GM19328 (cell line): ENCODE measurements around the gene FHIT.

Experiments used
- ATAC-seq: cut with Tn5 transposase; IDR thresholded peaks from one replicate; pipeline ENCODE4 v1.9.1; 2021; ENCODE audit warnings: mild to moderate bottlenecking, moderate library complexity; ENCODE audit not compliant: unreplicated experiment

FHIT gene

DNA sequence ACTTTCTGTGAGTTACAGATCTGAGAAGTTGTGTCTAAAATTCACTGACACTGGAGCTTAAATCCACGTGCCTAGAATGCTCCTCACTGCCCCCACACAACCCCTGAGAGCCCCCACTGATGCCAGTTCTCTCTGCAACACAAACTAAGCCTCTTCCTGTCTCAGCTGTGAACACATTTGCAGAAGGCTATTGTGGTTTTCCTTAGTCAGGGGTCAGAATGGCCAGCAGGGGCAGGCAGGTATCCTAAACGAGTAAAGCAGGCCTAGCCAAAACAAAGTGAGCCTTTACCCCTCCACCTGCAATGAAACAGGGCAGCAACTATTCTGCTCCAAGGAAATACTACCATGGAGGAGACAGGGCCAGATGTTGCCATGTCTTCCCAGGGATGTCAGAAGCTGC lies 78.6 kb downstream of the FHIT start:
- no peak for ATAC-seq

DNA sequence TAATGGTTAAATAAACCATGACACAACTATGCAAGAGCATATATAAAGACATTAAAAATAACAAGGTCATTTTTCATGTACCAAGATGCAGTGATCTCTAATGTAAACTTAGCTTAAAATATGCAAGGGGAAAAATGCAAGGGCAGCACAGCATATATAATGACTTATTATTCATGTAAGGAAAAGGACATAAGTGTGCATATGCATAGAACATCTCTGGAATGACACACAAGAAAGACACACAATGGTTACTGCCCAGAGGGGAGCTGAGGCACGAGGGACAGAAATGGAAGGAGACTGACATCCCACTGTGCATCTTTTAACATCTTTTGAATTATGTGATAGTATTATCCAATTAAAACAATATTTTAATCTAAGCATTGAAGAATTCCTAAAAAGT lies 79.0 kb downstream of the FHIT start:
- ATAC-seq = no peak

- ATAC-seq = no peak
Observed at GRCh38 chr3:61169621-61170251, 81.5 kb downstream of the FHIT start.

DNA sequence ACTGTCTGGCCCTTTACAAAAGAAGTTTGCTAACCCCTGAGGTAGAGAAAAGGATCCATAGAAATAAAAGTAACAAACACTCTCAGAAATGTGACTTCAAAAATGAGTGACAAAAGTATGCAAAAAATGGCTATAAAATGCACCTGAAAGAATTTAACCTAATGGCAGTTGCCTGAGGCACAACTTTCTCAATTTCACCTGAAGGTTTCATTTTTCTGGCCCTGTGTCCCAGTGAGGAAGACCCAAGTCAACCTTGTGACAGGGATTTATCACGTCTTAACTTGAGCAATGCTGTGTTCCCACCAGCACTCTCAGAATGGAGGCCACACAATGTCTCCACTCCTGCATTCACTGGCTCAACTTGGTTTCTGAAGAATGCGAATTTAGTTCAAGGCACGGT lies 83.0 kb downstream of the FHIT start:
- no peak for ATAC-seq

DNA sequence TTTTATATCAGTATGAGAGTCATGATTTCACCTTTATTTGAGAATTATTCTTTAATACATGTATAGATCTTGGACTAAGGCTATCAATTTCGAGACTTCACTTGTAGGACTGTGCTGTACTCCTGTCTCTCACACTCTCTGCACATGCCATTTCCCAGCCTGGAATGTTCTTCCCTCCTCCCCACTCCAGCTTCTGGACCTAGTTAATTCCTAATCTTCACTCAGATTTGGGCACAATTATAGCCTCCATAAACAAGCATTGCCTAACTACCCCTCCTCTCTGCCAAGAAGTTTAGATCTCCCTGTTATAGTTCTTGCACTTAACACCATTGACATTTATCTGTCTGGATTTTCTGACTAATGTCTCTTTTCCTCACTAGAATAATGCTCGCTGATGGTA lies 88.3 kb downstream of the FHIT start:
- no peak for ATAC-seq

DNA sequence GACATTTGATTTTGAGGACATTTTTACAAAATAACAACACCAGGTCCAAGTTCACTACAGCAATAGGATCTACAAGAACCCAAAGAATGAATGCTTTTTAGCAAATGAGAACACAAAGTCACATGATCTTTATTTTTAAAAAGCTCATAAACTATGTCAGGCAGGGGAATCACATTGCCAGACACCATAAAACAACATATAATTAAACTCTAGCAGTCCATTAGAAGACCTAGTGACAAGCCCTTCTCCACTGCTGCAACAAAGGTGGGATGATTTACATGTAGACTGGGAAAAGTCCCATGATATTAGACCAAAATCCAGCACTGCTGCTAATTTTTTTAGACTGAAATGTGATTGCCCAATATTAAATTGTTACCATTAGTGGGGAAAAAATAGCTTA lies 92.6 kb downstream of the FHIT start:
- ATAC-seq = no peak

GRCh38 chr3:61158216-61158615 lies 93.0 kb downstream of the FHIT start:
- ATAC-seq = no peak

DNA sequence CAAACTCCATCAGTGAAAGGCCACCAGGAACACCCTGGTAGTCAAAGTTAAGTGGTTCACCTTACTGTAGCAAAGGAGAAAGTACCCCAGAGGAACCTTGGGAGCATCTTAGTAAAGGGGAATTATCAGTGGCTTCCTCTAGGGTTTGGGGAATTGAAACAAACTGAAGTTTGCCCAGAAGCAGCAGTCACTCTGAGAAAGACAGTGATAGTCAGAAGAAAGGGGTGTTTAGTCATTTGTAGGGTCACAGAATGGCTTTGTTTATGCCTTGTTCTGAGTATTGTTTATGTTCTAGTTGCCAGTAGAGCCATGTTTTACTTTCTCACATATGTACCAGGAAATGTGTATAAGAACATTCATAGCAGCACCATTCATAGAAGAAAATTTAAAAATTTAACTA lies 93.8 kb downstream of the FHIT start:
- no peak for ATAC-seq

- ATAC-seq = no peak
Observed at GRCh38 chr3:61155701-61156292, 95.5 kb downstream of the FHIT start.

DNA sequence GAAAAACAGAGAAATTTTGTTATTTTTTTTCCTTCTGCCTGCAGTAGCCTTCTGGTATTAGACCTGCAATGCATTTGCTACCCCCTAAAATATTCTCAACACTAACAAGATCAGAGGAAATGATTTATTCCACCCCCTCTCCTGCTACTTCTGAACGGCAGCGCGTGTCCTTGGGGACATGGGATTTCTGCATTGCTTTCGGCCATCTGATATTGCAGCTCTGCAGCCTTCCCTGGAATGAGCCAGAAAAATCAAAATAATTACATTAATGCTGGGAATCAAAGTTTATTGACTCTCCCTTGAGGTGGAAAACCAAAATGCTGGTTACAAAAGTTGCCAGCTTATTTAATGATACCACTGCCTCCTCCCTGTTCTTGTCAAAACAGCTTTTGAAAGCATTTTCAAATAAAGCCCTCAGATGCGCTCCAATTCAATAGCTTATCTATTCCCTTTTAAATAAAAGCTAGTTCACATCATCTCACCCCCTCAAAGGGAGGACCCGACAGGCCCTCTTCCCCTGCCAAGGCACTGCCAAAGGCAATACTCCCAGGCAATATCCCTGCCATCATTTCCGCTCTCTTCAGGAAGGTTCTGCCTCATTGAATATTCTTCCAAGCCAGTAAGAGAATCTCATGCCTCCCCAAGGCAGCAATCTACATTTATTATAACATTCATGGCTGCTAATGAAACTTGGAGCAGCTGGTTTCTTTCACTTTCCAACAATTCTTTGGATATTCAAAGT lies 96.6 kb downstream of the FHIT start:
- no peak for ATAC-seq

DNA sequence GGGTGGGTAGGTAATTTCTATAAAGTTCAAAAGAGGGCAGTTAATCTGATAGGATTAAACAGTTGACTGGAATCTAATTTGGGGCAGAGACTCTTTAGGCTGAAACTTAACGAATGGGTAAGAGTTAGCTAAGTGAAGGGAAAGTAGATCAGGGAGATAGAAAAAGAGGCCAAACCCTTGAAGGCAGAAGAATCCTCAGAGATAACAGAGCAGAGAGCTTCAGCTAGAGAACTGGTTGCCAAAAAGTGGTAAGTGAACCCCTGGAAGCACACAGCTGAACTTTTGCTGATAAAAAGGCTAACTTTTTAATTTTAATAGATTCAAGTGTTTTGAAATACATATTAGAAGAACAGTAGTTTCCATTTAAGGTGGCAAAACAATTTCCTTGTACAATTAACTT lies 99.2 kb downstream of the FHIT start:
- no peak for ATAC-seq

- no peak for ATAC-seq
Observed at GRCh38 chr3:61149236-61149635, 102.0 kb downstream of the FHIT start.

DNA sequence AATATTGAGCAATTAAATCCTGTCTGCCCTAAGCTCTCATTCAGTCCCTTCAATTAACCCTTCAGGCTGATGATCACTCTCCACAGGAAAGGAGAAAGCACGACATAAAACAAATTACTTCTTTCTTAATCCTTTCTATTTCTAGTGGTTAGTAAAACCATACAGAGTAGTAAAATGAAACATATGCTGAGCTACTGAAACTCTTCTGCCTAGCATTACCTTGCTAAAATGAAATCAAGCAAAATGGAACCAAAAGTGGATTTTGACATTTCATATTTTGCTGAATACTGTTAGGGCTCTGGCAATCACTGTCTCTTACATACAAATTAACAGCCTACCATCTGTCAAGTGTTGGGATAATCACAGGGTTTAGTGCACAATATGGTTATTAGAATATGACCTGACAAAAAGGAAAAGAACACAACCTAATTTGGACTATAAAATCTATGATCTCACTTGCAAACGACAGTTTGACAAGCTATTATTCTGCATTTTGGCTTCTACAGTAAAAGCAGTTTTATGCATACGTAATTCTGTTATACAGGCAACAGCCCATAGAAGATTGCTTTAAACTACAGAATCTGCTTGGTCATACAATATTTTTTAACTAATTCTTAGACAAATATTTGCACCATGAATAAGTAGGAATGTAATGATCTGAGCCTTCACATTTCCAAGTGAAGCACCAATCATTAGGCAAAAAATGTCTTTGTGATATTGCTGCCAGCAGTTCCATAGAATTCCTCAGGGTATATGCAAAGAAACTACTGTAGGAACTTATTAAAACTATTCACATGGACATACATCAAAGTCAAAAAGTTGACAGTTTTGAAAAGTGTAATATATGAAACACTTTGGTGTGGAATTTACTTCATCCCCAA lies 105.0 kb downstream of the FHIT start:
- no peak for ATAC-seq

DNA sequence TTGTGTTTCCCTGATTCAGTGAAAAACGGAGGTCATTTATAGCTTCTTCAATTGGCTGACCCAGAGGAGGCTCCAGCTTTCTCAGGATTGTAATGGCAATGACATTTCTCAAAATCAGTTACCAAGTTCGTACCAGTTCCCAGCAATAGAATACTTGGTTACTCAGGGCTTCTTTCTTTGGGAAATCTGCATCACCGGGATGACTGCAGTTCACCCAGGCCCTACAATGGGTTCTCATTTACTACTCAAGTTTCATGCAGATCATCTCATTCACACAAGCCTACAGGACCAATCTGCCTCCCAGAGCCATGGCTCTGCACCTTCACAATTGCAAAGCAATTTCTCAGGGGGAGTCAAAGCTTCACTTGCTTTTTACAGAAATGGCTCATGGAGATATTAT lies 109.6 kb downstream of the FHIT start:
- ATAC-seq = no peak

DNA sequence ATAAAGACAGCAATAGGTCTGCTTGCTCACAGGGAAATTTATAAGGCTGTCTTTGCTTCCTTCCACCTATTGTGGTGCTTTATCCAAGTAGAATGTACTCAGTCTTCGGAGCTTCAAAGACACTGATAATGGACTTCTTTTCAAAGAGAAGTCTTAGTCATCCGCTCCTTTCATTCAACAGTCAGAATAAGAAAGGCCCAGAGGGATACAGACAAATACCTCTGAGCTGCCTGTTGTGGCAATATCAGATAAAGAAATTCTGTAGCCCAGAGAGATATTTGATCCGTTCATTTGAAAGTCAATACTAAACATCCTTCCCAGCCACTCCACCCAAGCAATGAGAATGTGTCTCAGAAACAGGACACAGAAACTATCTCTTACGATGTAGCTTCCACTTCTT lies 110.0 kb downstream of the FHIT start:
- ATAC-seq = no peak

- no peak for ATAC-seq
Observed at GRCh38 chr3:61139686-61140085, 111.6 kb downstream of the FHIT start.

- no peak for ATAC-seq
Observed at GRCh38 chr3:61138401-61138800, 112.9 kb downstream of the FHIT start.

GRCh38 chr3:61136191-61136590 lies 115.1 kb downstream of the FHIT start:
- ATAC-seq = no peak

DNA sequence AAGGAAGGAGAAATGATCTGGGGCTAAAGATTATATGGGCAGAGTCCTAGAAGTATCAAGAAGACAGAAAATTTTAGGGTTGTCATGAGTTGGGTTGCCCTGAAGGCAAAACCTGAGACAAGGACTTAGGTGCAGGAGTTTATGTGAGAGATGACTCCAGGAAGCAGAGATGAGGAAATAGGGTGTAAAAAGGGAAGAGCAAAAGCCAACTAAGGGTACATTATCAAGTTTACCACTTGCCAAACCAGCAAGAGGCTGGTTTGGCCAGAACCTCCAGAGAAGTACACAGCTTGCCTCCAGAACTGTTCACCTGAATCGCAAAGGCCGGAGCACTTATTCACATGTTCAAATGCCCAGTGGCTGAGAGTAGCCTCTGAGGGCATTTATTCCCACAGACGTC lies 116.7 kb downstream of the FHIT start:
- ATAC-seq = no peak

DNA sequence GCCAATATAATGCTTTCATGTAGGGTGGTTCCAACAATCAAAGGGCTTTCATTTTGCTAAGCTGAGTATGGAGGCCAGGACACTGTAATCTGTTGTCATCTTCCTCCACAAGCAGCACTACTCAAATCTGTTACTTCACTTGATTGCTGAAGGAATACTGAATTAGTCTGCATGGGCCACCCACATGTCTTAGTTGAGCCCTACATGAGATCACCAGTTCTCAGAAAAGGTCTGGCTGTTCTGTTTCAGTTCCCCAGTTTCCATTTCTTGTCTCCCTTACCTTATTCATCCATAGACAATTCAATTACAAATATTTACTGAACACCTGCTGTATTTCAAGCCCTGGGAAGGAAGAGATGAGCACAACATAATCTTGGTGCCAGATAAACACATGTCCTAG lies 119.2 kb downstream of the FHIT start:
- ATAC-seq = no peak

- no peak for ATAC-seq
Observed at GRCh38 chr3:61118830-61119229, 132.4 kb downstream of the FHIT start.
